ENCODE results near the gene WSB1.

GRCh38 chr17:27318633-27319032 lies 24.7 kb downstream of the WSB1 start:
- TF ChIP-seq CTCF (IDR thresholded peaks at IDR 0.05) (no peak), EZH2 (IDR thresholded peaks at IDR 0.05; ENCODE audit: borderline replicate concordance, insufficient read depth, low read depth, low read length, poor library complexity, severe bottlenecking) (no peak)

Data from B cell (primary cell).